OCI-LY3 (cell line): ENCODE results near the gene BRPF3.

Experiments used
- CTCF ChIP-seq: fragments of 200-600, 300-600 bp; sonication (generic); IDR thresholded peaks from 2 replicates; pipeline ENCODE4 v1.5.1; 2014; ENCODE audit warnings: antibody characterized with exemption, low read length, low read depth
- EZH2phosphoT487 ChIP-seq: fragments of 200-600 bp; shearing (Covaris generic); IDR thresholded peaks from 2 replicates; pipeline ENCODE4 v1.6.1; 2018; ENCODE audit warnings: antibody characterized with exemption, mixed run types, low read depth

- TF ChIP-seq CTCF, result no peak
- TF ChIP-seq EZH2phosphoT487, result no peak
These were observed 70.5 kb downstream of the BRPF3 start for GRCh38 chr6:36266913-36267644.
